ENCODE measurements around the gene PCNX1. TPM values are rescaled to one million over a fixed set of nuclear protein-coding genes. Genes with fewer than 3 reads are reported as not detected.
A peak's percentile ranks its signal among the peaks of the same experiment; 100 is the strongest.

The PCNX1 gene
- total RNA-seq, 4 donors from 2014 or later, result 47.1 to 73.6 (median 66.2) TPM

- no peak for ATAC-seq
- Histone ChIP-seq H3K4me1 (no peaks in the 10 kb centered on the region), H3K9me3 (no peaks in the 10 kb centered on the region), H3K27me3 (no peaks in the 10 kb centered on the region), H3K36me3 (peaks cover 0 to 68% of the 10 kb centered on the region in 2 donors), H3K4me3 (no peak overlapping the region), H3K27ac (no peak overlapping the region)
- TF ChIP-seq, protein P1, sequence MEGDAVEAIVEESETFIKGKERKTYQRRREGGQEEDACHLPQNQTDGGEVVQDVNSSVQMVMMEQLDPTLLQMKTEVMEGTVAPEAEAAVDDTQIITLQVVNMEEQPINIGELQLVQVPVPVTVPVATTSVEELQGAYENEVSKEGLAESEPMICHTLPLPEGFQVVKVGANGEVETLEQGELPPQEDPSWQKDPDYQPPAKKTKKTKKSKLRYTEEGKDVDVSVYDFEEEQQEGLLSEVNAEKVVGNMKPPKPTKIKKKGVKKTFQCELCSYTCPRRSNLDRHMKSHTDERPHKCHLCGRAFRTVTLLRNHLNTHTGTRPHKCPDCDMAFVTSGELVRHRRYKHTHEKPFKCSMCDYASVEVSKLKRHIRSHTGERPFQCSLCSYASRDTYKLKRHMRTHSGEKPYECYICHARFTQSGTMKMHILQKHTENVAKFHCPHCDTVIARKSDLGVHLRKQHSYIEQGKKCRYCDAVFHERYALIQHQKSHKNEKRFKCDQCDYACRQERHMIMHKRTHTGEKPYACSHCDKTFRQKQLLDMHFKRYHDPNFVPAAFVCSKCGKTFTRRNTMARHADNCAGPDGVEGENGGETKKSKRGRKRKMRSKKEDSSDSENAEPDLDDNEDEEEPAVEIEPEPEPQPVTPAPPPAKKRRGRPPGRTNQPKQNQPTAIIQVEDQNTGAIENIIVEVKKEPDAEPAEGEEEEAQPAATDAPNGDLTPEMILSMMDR (IDR thresholded peaks at IDR 0.05), result no peak
- TF ChIP-seq POLR2A (IDR thresholded peaks at IDR 0.05) (no peak), POLR2AphosphoS5 (IDR thresholded peaks at IDR 0.05) (no peak), EP300 (IDR thresholded peaks at IDR 0.05) (no peak)
These were observed 182.7 kb downstream of the PCNX1 start for GRCh38 chr14:71089971-71090370.

- WGBS, 2 donors (ENCODE audit: low coverage in 1 of 2), result 69 to 100% methylated on average over 3 to 4 of the region's 5 CpGs
- TF ChIP-seq POLR2AphosphoS5 (IDR thresholded peaks at IDR 0.05), result no peak
- TF ChIP-seq, protein P1 (IDR thresholded peaks at IDR 0.05), result no peak
- no peak for TF ChIP-seq POLR2A (IDR thresholded peaks at IDR 0.05)
- no peak for TF ChIP-seq EP300 (IDR thresholded peaks at IDR 0.05)
- ATAC-seq, result no peak
- Histone ChIP-seq H3K36me3 (peaks cover 0 to 39% of the 10 kb centered on the region in 2 donors), H3K4me3 (no peak overlapping the region), H3K9me3 (no peaks in the 10 kb centered on the region), H3K27me3 (no peaks in the 10 kb centered on the region), H3K4me1 (no peaks in the 10 kb centered on the region), H3K27ac (no peak overlapping the region)
These were observed 187.5 kb downstream of the PCNX1 start for GRCh38 chr14:71094722-71095121.

DNA sequence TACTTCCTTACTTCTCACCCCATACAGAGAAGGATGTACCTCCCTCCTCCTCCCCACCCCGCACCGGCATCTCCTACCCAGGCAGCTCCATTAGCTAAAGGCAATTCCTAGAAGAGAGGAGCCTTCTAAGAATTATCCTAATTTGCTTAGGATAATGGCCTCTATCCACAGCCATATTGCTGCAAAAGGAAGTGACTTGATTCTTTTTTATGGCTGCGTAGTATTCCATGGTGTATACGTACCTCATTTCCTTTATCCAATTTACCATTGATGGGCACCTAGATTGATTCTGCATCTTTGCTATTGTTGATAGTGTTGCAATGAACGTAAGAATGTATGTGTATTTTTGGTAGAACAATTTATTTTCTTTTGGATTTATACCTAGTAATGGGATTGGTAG, 189.7 kb downstream of the PCNX1 start:
- Histone ChIP-seq H3K36me3 (peaks cover 0 to 22% of the 10 kb centered on the region in 2 donors), H3K27ac (no peak overlapping the region), H3K4me3 (no peak overlapping the region), H3K4me1 (no peaks in the 10 kb centered on the region), H3K9me3 (no peaks in the 10 kb centered on the region), H3K27me3 (no peaks in the 10 kb centered on the region)
- 96 to 100% methylated on average over 3 to 5 of the region's 5 CpGs for WGBS, 2 donors (ENCODE audit: low coverage in 1 of 2)
- no peak for TF ChIP-seq POLR2A (IDR thresholded peaks at IDR 0.05)
- TF ChIP-seq, protein P1 (IDR thresholded peaks at IDR 0.05), result no peak
- TF ChIP-seq EP300 (IDR thresholded peaks at IDR 0.05), result no peak
- no peak for TF ChIP-seq POLR2AphosphoS5 (IDR thresholded peaks at IDR 0.05)
- ATAC-seq, result no peak

GRCh38 chr14:71103662-71104484, 196.6 kb downstream of the PCNX1 start:
- no peak for ATAC-seq
- 57 to 62% methylated on average over 3 of the region's 3 CpGs for WGBS, 2 donors (ENCODE audit: low coverage in 1 of 2)
- Histone ChIP-seq H3K4me1 (no peaks in the 10 kb centered on the region), H3K4me3 (no peak overlapping the region), H3K36me3 (peaks cover 0 to 65% of the 10 kb centered on the region in 2 donors), H3K9me3 (no peaks in the 10 kb centered on the region), H3K27ac (no peak overlapping the region), H3K27me3 (no peaks in the 10 kb centered on the region)
- TF ChIP-seq POLR2AphosphoS5 (IDR thresholded peaks at IDR 0.05), result no peak
- TF ChIP-seq, protein P1 (IDR thresholded peaks at IDR 0.05), result peak; percentile 52 to 70 (median 60)

- no peak for TF ChIP-seq POLR2AphosphoS5 (IDR thresholded peaks at IDR 0.05)
- no peak for TF ChIP-seq POLR2A (IDR thresholded peaks at IDR 0.05)
- TF ChIP-seq, protein P1 (IDR thresholded peaks at IDR 0.05), result no peak
- TF ChIP-seq EP300 (IDR thresholded peaks at IDR 0.05), result no peak
- H3K4me1 ChIP-seq, result no peaks in the 10 kb centered on the region
- no peak overlapping the region for H3K4me3 ChIP-seq
- no peaks in the 10 kb centered on the region for H3K27me3 ChIP-seq
- no peaks in the 10 kb centered on the region for H3K9me3 ChIP-seq
- WGBS, 2 donors (ENCODE audit: low coverage in 1 of 2), result 60 to 67% methylated on average over 2 of the region's 2 CpGs
- peaks cover 0 to 78% of the 10 kb centered on the region in 2 donors for H3K36me3 ChIP-seq
- ATAC-seq, result no peak
- H3K27ac ChIP-seq, result no peak overlapping the region
These were observed 197.9 kb downstream of the PCNX1 start for GRCh38 chr14:71105177-71105576.
